ENCODE results near the gene BAD.

Gene BAD

GRCh38 chr11:64296236-64296635 lies 11.8 kb upstream of the BAD start:
- no peak for DNase-seq (ENCODE audit: low read depth)

- no peak for DNase-seq (ENCODE audit: low read depth)
These were observed 11.3 kb upstream of the BAD start for GRCh38 chr11:64295760-64296159.

- no peak for DNase-seq (ENCODE audit: low read depth)
These were observed 10.3 kb upstream of the BAD start for GRCh38 chr11:64294774-64295173.

- no peak for DNase-seq (ENCODE audit: low read depth)
These were observed 8.2 kb upstream of the BAD start for GRCh38 chr11:64292460-64293254.

GRCh38 chr11:64291752-64292459 lies 7.4 kb upstream of the BAD start:
- DNase-seq (ENCODE audit: low read depth) = no peak

GRCh38 chr11:64291262-64291751 lies 6.8 kb upstream of the BAD start, which contains the start of gene KCNK4:
Gene KCNK4, plus strand, starts transcription at chr11:64291302. Its CDS starts 1,717 bp downstream, at chr11:64293019.
- DNase-seq (ENCODE audit: low read depth) = no peak

- DNase-seq (ENCODE audit: low read depth) = no peak
These were observed 6.1 kb upstream of the BAD start for GRCh38 chr11:64290352-64291261.

GRCh38 chr11:64289002-64289564 lies 4.6 kb upstream of the BAD start:
- DNase-seq (ENCODE audit: low read depth) = no peak

GRCh38 chr11:64288353-64288750 lies 3.9 kb upstream of the BAD start:
- no peak for DNase-seq (ENCODE audit: low read depth)

- no peak for DNase-seq (ENCODE audit: low read depth)
These were observed 3.3 kb upstream of the BAD start for GRCh38 chr11:64287676-64288352.

- no peak for DNase-seq (ENCODE audit: low read depth)
These were observed 2.3 kb upstream of the BAD start for GRCh38 chr11:64286801-64287159.

GRCh38 chr11:64285885-64286800 lies 1.7 kb upstream of the BAD start:
- DNase-seq (ENCODE audit: low read depth) = no peak

GRCh38 chr11:64284962-64285884 lies 758 bp upstream of the BAD start, which contains the start of gene GPR137:
Gene GPR137, plus strand, starts transcription at chr11:64285848. Its CDS starts 677 bp downstream, at chr11:64286525.
- DNase-seq (ENCODE audit: low read depth) = peak; percentile 59

GRCh38 chr11:64283092-64283491 lies 1.4 kb downstream of the BAD start:
- no peak for DNase-seq (ENCODE audit: low read depth)

- DNase-seq (ENCODE audit: low read depth) = no peak
These were observed 2.3 kb downstream of the BAD start for GRCh38 chr11:64281957-64282770.

GRCh38 chr11:64278576-64279190 lies 5.8 kb downstream of the BAD start:
- no peak for DNase-seq (ENCODE audit: low read depth)

GRCh38 chr11:64276653-64277431 lies 7.6 kb downstream of the BAD start:
- DNase-seq (ENCODE audit: low read depth) = peak; percentile 79
